Measurements from ENCODE around the gene B3GALT5. TPM values are rescaled to one million over a fixed set of nuclear protein-coding genes. Genes with fewer than 3 reads are reported as not detected.

Gene B3GALT5
- total RNA-seq, 2 experiments from 2014 or later = not detected

DNA sequence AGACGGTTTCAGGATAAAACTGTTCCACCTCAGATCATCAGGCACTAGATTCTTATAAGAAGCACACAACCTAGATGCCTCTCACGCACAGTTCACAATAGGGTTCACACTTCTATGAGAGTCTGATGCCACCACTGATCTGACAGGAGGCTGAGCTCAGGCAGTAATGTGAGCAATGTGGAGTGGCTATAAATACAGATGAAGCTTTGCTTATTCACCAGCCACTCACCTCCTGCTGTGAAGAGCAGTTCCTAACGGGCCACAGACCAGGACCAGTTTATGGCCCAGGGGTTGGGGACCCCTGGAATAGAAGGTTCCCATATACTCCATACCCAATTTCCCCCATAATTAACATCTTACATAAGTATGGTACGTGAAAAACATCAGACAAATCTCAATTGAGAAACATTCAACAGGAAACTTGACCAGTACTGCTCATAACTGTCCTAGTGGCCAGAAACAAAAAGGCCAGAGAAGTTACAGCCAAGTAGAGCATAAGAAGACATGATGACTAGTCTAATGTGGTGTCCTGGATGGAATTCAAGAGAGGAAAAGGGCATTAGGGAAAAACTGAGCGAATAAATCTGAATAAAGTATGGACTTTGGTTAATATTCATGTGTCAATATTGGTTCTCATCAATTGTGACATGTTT, 107.5 kb downstream of the B3GALT5 start:
- DNase-seq (no peak), ATAC-seq (ENCODE audit: low read depth) (no peak)
- H3K27me3 Mint-ChIP-seq = peaks cover 2% of the 10 kb centered on the region
- H3K36me3 Mint-ChIP-seq = no peaks in the 10 kb centered on the region
- no peak overlapping the region for H3K4me3 Mint-ChIP-seq
- no peak overlapping the region for H3K27ac Mint-ChIP-seq
- no peaks in the 10 kb centered on the region for H3K4me1 Mint-ChIP-seq
- POLR2A ChIA-PET = no interaction called here
- H3K9me3 Mint-ChIP-seq = no peaks in the 10 kb centered on the region

DNA sequence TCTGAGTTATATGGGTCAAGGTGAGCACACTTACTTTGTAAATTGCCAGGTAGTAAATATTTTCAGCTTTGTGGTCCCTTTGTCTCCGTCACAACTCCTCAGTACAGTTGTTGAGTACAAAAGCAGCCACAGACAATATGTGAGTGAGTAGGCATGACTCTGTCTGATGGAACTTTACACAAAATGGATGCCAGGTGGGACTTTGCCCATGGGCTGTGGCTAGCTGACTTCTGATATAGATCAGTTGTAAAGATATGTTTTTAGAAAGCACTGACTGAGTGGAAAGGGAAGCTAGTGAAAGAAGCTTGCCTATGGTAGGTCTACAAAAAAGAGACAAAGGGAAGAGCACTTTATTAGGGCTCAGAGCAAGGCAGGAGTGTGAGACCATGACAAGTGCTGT, 109.1 kb downstream of the B3GALT5 start:
- POLR2A ChIA-PET = no interaction called here
- Mint-ChIP-seq H3K36me3 (no peaks in the 10 kb centered on the region), H3K4me1 (no peaks in the 10 kb centered on the region), H3K4me3 (no peak overlapping the region), H3K9me3 (no peaks in the 10 kb centered on the region), H3K27ac (no peak overlapping the region), H3K27me3 (peaks cover 2% of the 10 kb centered on the region)
- DNase-seq = no peak
- no peak for ATAC-seq (ENCODE audit: low read depth)

Other genes starting within 250 kb of the B3GALT5 start
- gene LCA5L, start 167.2 kb upstream of the B3GALT5 start, total RNA-seq = not detected
- gene SH3BGR, start 161.0 kb upstream of the B3GALT5 start, total RNA-seq = 1 to 10 TPM; 1.4 to 1.9 TPM
- gene IGSF5, start 132.2 kb downstream of the B3GALT5 start, total RNA-seq = not detected

Measured in activated naive CD8-positive, alpha-beta T cell treated with anti-CD3 and anti-CD28 coated beads, Interleukin-2, amount 10 ng/mL, durations not matched to agents 7 days and 5 days (primary cell).